Measurements from ENCODE around the gene PCMT1. TPM values are rescaled to one million over a fixed set of nuclear protein-coding genes. Genes with fewer than 3 reads are reported as not detected.
"Not testable (repeated sequence)": the region's sequence is repeated elsewhere in the genome, so short reads cannot be mapped to it uniquely, and the experiment has no call there.

PCMT1 gene
- total RNA-seq, 4 donors from 2014 or later, result 62.2 to 133 (median 77.9) TPM

- Histone ChIP-seq H3K27ac (no peak overlapping the region), H3K4me1 (peaks cover 0 to 3% of the 10 kb centered on the region in 2 donors), H3K36me3 (peaks cover 0 to 3% of the 10 kb centered on the region in 2 donors), H3K27me3 (no peaks in the 10 kb centered on the region), H3K9me3 (no peaks in the 10 kb centered on the region), H3K4me3 (replicated peaks in 1 of 3) (no peak overlapping the region)
- 60 to 79% methylated on average over 6 to 8 of the region's 8 CpGs for WGBS, 2 donors
- intact Hi-C loops (cut with DNase I), result loop anchor here (10.0 kb wide), 1 partner anchor 164 kb away; no protein-coding TSS in a partner anchor
- TF ChIP-seq POLR2A (IDR thresholded peaks at IDR 0.05), result no peak
- peak in 4 of 6 experiments; percentile 46 to 67 (median 58) for TF ChIP-seq CTCF (IDR thresholded peaks at IDR 0.05)
- peak; percentile 66 to 71 for DNase-seq
Measured at GRCh38 chr6:149840345-149841075, 91.0 kb downstream of the PCMT1 start.

GRCh38 chr6:149842331-149842730 is 92.8 kb downstream of the PCMT1 start:
- peaks cover 0 to 3% of the 10 kb centered on the region in 2 donors for H3K36me3 ChIP-seq
- no peak for TF ChIP-seq CTCF (IDR thresholded peaks at IDR 0.05)
- no peak for TF ChIP-seq POLR2A (IDR thresholded peaks at IDR 0.05)
- H3K27ac ChIP-seq, result no peak overlapping the region
- no peaks in the 10 kb centered on the region for H3K9me3 ChIP-seq
- intact Hi-C loops (cut with DNase I), result loop anchor here (10.0 kb wide), 1 partner anchor 162 kb away; no protein-coding TSS in a partner anchor
- WGBS, 2 donors, result 86 to 90% methylated on average over 7 of the region's 7 CpGs
- peaks cover 13 to 19% of the 10 kb centered on the region in 2 donors for H3K4me1 ChIP-seq
- no peak overlapping the region for H3K4me3 ChIP-seq (replicated peaks in 1 of 3)
- DNase-seq, result no peak
- H3K27me3 ChIP-seq, result no peaks in the 10 kb centered on the region

- Histone ChIP-seq H3K36me3 (peaks cover 0 to 3% of the 10 kb centered on the region in 2 donors), H3K4me3 (replicated peaks in 1 of 3) (no peak overlapping the region), H3K27ac (no peak overlapping the region), H3K4me1 (peaks cover 14 to 24% of the 10 kb centered on the region in 2 donors), H3K9me3 (no peaks in the 10 kb centered on the region), H3K27me3 (no peaks in the 10 kb centered on the region)
- TF ChIP-seq POLR2A (IDR thresholded peaks at IDR 0.05) (no peak), CTCF (IDR thresholded peaks at IDR 0.05) (no peak)
- DNase-seq, result peak; percentile 31 to 34
- intact Hi-C loops (cut with DNase I), result loop anchor here (10.0 kb wide), 1 partner anchor 162 kb away; no protein-coding TSS in a partner anchor
- 85 to 95% methylated on average over 10 of the region's 10 CpGs for WGBS, 2 donors
Measured at GRCh38 chr6:149843051-149843633, 93.6 kb downstream of the PCMT1 start.

- intact Hi-C loops (cut with DNase I), result loop anchor here (10.0 kb wide), 1 partner anchor 161 kb away; no protein-coding TSS in a partner anchor
- WGBS, 2 donors, result 89 to 90% methylated on average over 4 of the region's 4 CpGs
- peaks cover 14 to 24% of the 10 kb centered on the region in 2 donors for H3K4me1 ChIP-seq
- not testable (repeated sequence) for H3K9me3 ChIP-seq; H3K36me3 ChIP-seq; H3K27ac ChIP-seq; H3K27me3 ChIP-seq; DNase-seq; H3K4me3 ChIP-seq (replicated peaks in 1 of 3)
Measured at GRCh38 chr6:149844036-149844435, 94.5 kb downstream of the PCMT1 start.

GRCh38 chr6:149844480-149844879 is 94.9 kb downstream of the PCMT1 start:
- no peak for DNase-seq
- H3K27me3 ChIP-seq, result no peaks in the 10 kb centered on the region
- no peak overlapping the region for H3K4me3 ChIP-seq (replicated peaks in 1 of 3)
- intact Hi-C loops (cut with DNase I), result loop anchor here (10.0 kb wide), 1 partner anchor 160 kb away; no protein-coding TSS in a partner anchor
- H3K27ac ChIP-seq, result no peak overlapping the region
- peaks cover 14 to 24% of the 10 kb centered on the region in 2 donors for H3K4me1 ChIP-seq
- H3K36me3 ChIP-seq, result peaks cover 0 to 3% of the 10 kb centered on the region in 2 donors
- TF ChIP-seq POLR2A (IDR thresholded peaks at IDR 0.05) (no peak), CTCF (IDR thresholded peaks at IDR 0.05) (no peak)
- no peaks in the 10 kb centered on the region for H3K9me3 ChIP-seq
- WGBS, 2 donors, result 93 to 97% methylated on average over 2 of the region's 2 CpGs

Data from thyroid gland (tissue), 4 donors.